Ovary (tissue), 9 donors: ENCODE results near the gene TRABD2B. TPM values are rescaled to one million over a fixed set of nuclear protein-coding genes. Genes with fewer than 3 reads are reported as not detected.

ENCODE experiments used
- DNase-seq, 5 donors: peaks; one replicate each; pipeline ENCODE4 v3.0.0-alpha.2; 2019 to 2020
- H3K27ac ChIP-seq, 2 donors: fragments of 200-600 bp; one replicate each; pipeline versions ENCODE4 v1.5.1 to v1.8.0; 2019 to 2022
- H3K27me3 ChIP-seq: fragments of 200-600 bp; one replicate; pipeline ENCODE4 v1.8.0; 2022
- H3K36me3 ChIP-seq: fragments of 200-600 bp; sonication (generic); one replicate; pipeline ENCODE4 v1.5.1; 2019
- H3K4me1 ChIP-seq: one replicate; pipeline ENCODE4 v1.8.1; 2013; ENCODE audit warnings: mild to moderate bottlenecking, moderate library complexity; ENCODE audit not compliant: insufficient read depth
- H3K4me3 ChIP-seq: fragments of 200-600 bp; sonication (generic); one replicate; pipeline ENCODE4 v1.5.1; 2017
- H3K9me3 ChIP-seq, 2 donors: fragments of 200-600 bp in 1 of 2; sonication (generic) in 1 of 2; one replicate each; pipeline versions ENCODE4 v1.5.1 to v1.8.1; 2013 to 2019; ENCODE audit warnings: mild to moderate bottlenecking in 1 of 2, moderate library complexity in 1 of 2
- CTCF ChIP-seq, 3 donors: fragments of 450-650 bp in 2 of 3; fragments of 200-600 bp in 1 of 3; IDR thresholded peaks; one replicate each; pipeline versions ENCODE4 v1.5.1 to v1.8.0; 2016 to 2022; ENCODE audit warnings: antibody characterized with exemption in 3 of 3, mild to moderate bottlenecking in 1 of 3
- EP300 ChIP-seq: sonication (generic); formaldehyde crosslinking; IDR thresholded peaks from one replicate; pipeline ENCODE4 v1.6.1; 2017; ENCODE audit warnings: antibody characterized with exemption
- POLR2A ChIP-seq: fragments of 450-650 bp; IDR thresholded peaks from one replicate; pipeline ENCODE4 v1.6.1; 2017; ENCODE audit warnings: antibody characterized with exemption, mild to moderate bottlenecking, moderate library complexity
- WGBS, 3 donors: extraction: QIAGEN DNeasy Blood & Tissue Kit in 1 of 3; methylation state at CpG; one replicate each; pipeline versions ENCODE4 v1.1.5 to v1.1.7; 2013 to 2017; 5-methylcytosine and 5-hydroxymethylcytosine counted together
- intact Hi-C, 4 donors: fragments of 100-400 bp; cut with DNase I; formaldehyde crosslinking; loops; one replicate each; pipeline versions ENCODE4 v1.11.0 to v1.15.1; 2022 to 2023
- polyA plus RNA-seq, 2 donors: library from polyadenylated mRNA; stranded (reverse); fragments of 200-250 nt in 1 of 2; fragments of 350-450 nt in 1 of 2; fragmentation: Illumina TruSeq in 1 of 2; extraction: RNeasy Lipid Tissue Mini Kit (QIAGEN cat#74804) in 1 of 2; gene quantifications; one replicate each; pipeline ENCODE4 v1.2.3, GENCODE V29; 2013 to 2014
- total RNA-seq, 7 donors: library from RNA; depleted of rRNA in 2 of 7; stranded (reverse); fragments of >200 nt in 2 of 7; fragmentation: NEBNext Ultra II Directional in 3 of 7; extraction: Animal tissue kit (Norgen Biotek cat#: 25700) in 3 of 7; gene quantifications; one replicate each; pipeline versions ENCODE4 v1.1.0 to v1.2.4, GENCODE V29; 2016 to 2023
- donor health status: DM: no; HTN: no; CAD: no; lungs with moderate emphysema.
- donor health status: DM: no; HTN: no; CAD: no.
- donor health status: Bipolar disorder and iron deficiency.
- donor health status: DM: yes; HTN: yes; CAD: no.
- donor health status: DM: no; HTN: no; CAD: no.
- donor health status: DM: yes; HTN: yes; CAD: no.

The TRABD2B gene
- total and polyA plus RNA-seq, 9 donors = 0.18 to 1.6 (median 0.52) TPM

GRCh38 chr1:47791879-47792608, 205.1 kb downstream of the TRABD2B start:
- TF ChIP-seq CTCF (IDR thresholded peaks at IDR 0.05) = no peak
- TF ChIP-seq EP300 = no peak
- no peak for TF ChIP-seq POLR2A
- Histone ChIP-seq H3K36me3 (no peaks in the 10 kb centered on the region), H3K27ac (no peak overlapping the region), H3K4me3 (no peak overlapping the region), H3K9me3 (no peaks in the 10 kb centered on the region), H3K27me3 (no peaks in the 10 kb centered on the region), H3K4me1 (no peaks in the 10 kb centered on the region)
- 67 to 90% (median 72%) methylated on average over 7 of the region's 7 CpGs for WGBS, 3 donors
- intact Hi-C loops = no loop called here
- DNase-seq = no peak

- intact Hi-C loops = loop anchor here in 1 of 4 donors (10.0 kb wide), 1 partner anchor 206 kb away; the partner anchor contains the start of gene TRABD2B
- H3K27ac ChIP-seq = no peak overlapping the region
- WGBS, 3 donors = 57 to 61% (median 60%) methylated on average over 4 of the region's 4 CpGs
Observed at GRCh38 chr1:47788761-47789160, 208.4 kb downstream of the TRABD2B start.

GRCh38 chr1:47787560-47787959, 209.6 kb downstream of the TRABD2B start:
- 98 to 100% (median 100%) methylated on average over 1 of the region's 1 CpG for WGBS, 3 donors
- TF ChIP-seq EP300 (no peak), POLR2A (no peak), CTCF (IDR thresholded peaks at IDR 0.05) (no peak)

More at GRCh38 chr1:47788761-47789160, 208.4 kb downstream of the TRABD2B start:
- H3K9me3 ChIP-seq = no peaks in the 10 kb centered on the region
- DNase-seq = no peak
- no peaks in the 10 kb centered on the region for H3K4me1 ChIP-seq
- no peaks in the 10 kb centered on the region for H3K27me3 ChIP-seq
- H3K4me3 ChIP-seq = no peak overlapping the region
- no peaks in the 10 kb centered on the region for H3K36me3 ChIP-seq
- TF ChIP-seq POLR2A (no peak), EP300 (no peak), CTCF (IDR thresholded peaks at IDR 0.05) (no peak)

GRCh38 chr1:47786316-47786715, 210.9 kb downstream of the TRABD2B start:
- no peaks in the 10 kb centered on the region for H3K4me1 ChIP-seq
- TF ChIP-seq EP300 (no peak), CTCF (IDR thresholded peaks at IDR 0.05) (no peak), POLR2A (no peak)
- WGBS, 3 donors = 51 to 62% (median 56%) methylated on average over 6 of the region's 6 CpGs
- intact Hi-C loops = loop anchor here in 1 of 4 donors (10.0 kb wide), 1 partner anchor 208 kb away; the partner anchor contains the start of gene TRABD2B
- no peak overlapping the region for H3K27ac ChIP-seq
- no peaks in the 10 kb centered on the region for H3K9me3 ChIP-seq
- no peak overlapping the region for H3K4me3 ChIP-seq
- H3K27me3 ChIP-seq = no peaks in the 10 kb centered on the region
- DNase-seq = no peak
- H3K36me3 ChIP-seq = no peaks in the 10 kb centered on the region

More at GRCh38 chr1:47787560-47787959, 209.6 kb downstream of the TRABD2B start:
- H3K4me1 ChIP-seq = no peaks in the 10 kb centered on the region
- no peaks in the 10 kb centered on the region for H3K27me3 ChIP-seq
- H3K36me3 ChIP-seq = no peaks in the 10 kb centered on the region
- DNase-seq = no peak
- intact Hi-C loops = loop anchor here in 1 of 4 donors (10.0 kb wide), 1 partner anchor 207 kb away; the partner anchor contains the start of gene TRABD2B
- H3K4me3 ChIP-seq = no peak overlapping the region
- H3K27ac ChIP-seq = no peak overlapping the region
- H3K9me3 ChIP-seq = no peaks in the 10 kb centered on the region
